ENCODE results near the gene MEF2D. TPM values are rescaled to one million over a fixed set of nuclear protein-coding genes. Genes with fewer than 3 reads are reported as not detected.

The MEF2D gene
- polyA plus RNA-seq, 1 donor (not counting 4 experiments of a cell fraction or from before 2014, with no cell fraction given) = 9.3 TPM

DNA sequence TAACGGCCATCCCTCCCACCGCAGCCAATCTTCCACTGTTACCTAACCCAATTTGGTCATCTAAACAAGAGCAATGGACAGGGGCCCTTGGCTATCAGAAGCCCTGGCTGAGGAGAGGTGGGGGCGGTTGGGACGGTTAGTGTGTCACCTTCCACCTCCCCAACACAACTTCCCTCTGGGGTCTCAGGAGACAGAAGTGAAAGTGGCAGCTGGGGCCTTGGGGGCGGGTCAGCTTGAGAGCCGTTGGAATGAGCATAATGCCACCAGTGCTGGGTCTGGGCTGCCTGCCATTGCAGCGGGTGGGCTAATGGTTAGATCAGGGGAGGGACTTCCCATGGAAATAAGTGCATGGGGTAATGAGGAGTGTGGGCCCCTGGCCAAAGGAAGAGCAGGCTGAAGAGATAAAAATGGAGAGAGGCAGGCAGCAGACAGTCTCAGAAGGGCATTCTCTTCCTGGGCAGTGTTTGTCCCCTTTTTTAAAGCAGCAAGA lies 7.9 kb downstream of the MEF2D start:
- H3K27me3 ChIP-seq (ENCODE audit: control insufficient read depth, extremely low read depth, insufficient read depth, low read length) = no peaks in the 10 kb centered on the region

DNA sequence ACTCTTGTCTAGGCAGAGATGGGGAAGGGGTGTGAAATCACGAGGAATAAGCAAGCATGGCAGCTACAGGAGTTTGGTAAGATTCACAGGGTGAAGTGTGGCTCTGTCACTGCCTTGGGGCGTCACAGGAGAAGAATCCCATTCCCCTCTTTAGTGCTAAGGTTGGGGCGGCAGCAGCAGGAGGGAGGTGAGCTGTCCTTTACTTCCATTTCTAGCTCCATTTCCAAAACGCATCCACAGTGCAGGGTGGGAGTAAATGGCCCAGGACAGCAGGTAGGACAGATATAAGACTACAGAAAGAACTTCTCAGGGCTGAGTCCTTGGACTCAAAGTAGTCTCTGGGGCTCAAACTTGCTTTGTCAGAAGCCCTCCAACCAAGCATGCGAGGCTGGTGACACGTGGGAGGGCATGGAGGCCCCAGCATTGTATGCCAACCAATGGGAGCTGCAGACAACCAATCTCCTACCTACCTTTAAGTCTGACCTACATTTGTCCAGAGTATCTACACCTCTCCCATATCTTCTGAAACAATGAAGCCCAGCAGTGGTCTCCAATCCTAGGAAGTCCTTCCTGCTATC lies 8.5 kb downstream of the MEF2D start:
- DNase-seq (ENCODE audit: low read depth, low spot score) (no peak), FAIRE-seq (no peak)
- H3K4me2 ChIP-seq (ENCODE audit: control insufficient read depth, extremely low read depth, insufficient read depth, low read depth, low read length) = no peak overlapping the region
- H3K79me2 ChIP-seq (ENCODE audit: control insufficient read depth, insufficient read depth, low read length) = peaks cover 97% of the 10 kb centered on the region
- no peaks in the 10 kb centered on the region for H3K27me3 ChIP-seq (ENCODE audit: control insufficient read depth, extremely low read depth, insufficient read depth, low read length)
- H3K9ac ChIP-seq (ENCODE audit: control insufficient read depth, extremely low read depth, insufficient read depth, low read length) = no peak overlapping the region
- no peak overlapping the region for H2AFZ ChIP-seq (ENCODE audit: control insufficient read depth, low read length)
- H4K20me1 ChIP-seq (ENCODE audit: control insufficient read depth, extremely low read depth, insufficient read depth, low read length) = peaks cover 52% of the 10 kb centered on the region
- no peak for TF ChIP-seq EZH2 (IDR thresholded peaks at IDR 0.05; ENCODE audit: low read length)
- TF ChIP-seq, protein P1, sequence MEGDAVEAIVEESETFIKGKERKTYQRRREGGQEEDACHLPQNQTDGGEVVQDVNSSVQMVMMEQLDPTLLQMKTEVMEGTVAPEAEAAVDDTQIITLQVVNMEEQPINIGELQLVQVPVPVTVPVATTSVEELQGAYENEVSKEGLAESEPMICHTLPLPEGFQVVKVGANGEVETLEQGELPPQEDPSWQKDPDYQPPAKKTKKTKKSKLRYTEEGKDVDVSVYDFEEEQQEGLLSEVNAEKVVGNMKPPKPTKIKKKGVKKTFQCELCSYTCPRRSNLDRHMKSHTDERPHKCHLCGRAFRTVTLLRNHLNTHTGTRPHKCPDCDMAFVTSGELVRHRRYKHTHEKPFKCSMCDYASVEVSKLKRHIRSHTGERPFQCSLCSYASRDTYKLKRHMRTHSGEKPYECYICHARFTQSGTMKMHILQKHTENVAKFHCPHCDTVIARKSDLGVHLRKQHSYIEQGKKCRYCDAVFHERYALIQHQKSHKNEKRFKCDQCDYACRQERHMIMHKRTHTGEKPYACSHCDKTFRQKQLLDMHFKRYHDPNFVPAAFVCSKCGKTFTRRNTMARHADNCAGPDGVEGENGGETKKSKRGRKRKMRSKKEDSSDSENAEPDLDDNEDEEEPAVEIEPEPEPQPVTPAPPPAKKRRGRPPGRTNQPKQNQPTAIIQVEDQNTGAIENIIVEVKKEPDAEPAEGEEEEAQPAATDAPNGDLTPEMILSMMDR (optimal IDR thresholded peaks at IDR 0.05 in 1 of 3, IDR thresholded peaks at IDR 0.05 in 1 of 3, conservative IDR thresholded peaks at IDR 0.05 in 1 of 3; ENCODE audit: extremely low read depth in 1 of 3, insufficient read depth in 2 of 3, low read length in 3 of 3) = no peak
- H3K4me1 ChIP-seq (ENCODE audit: control insufficient read depth, extremely low read depth, insufficient read depth, low read length) = peaks cover 37% of the 10 kb centered on the region
- H3K9me3 ChIP-seq (ENCODE audit: control insufficient read depth, low read depth, low read length) = no peaks in the 10 kb centered on the region
- H3K9me1 ChIP-seq (ENCODE audit: control insufficient read depth, extremely low read depth, insufficient read depth, low read length) = peaks cover 16% of the 10 kb centered on the region
- H3K4me3 ChIP-seq (ENCODE audit: control insufficient read depth in 2 of 3, extremely low read depth in 1 of 3, insufficient read depth in 2 of 3, low read depth in 1 of 3, low read length in 3 of 3) = no peak overlapping the region
- peaks cover 17 to 38% of the 10 kb centered on the region in 2 experiments for H3K36me3 ChIP-seq (ENCODE audit: control insufficient read depth in 2 of 2, extremely low read depth in 1 of 2, insufficient read depth in 2 of 2, low read length in 2 of 2)
- no peak overlapping the region for H3K27ac ChIP-seq (ENCODE audit: control insufficient read depth, insufficient read depth, low read length)
- dilution Hi-C loops (cut with MboI; ENCODE audit: extremely low pct_ligation_motif_present, low sequenced_read_pairs) = no loop called here

More for the DNA sequence above, 7.9 kb downstream of the MEF2D start:
- H3K4me2 ChIP-seq (ENCODE audit: control insufficient read depth, extremely low read depth, insufficient read depth, low read depth, low read length) = no peak overlapping the region
- H4K20me1 ChIP-seq (ENCODE audit: control insufficient read depth, extremely low read depth, insufficient read depth, low read length) = peaks cover 53% of the 10 kb centered on the region
- H3K4me3 ChIP-seq (ENCODE audit: control insufficient read depth in 2 of 3, extremely low read depth in 1 of 3, insufficient read depth in 2 of 3, low read depth in 1 of 3, low read length in 3 of 3) = no peak overlapping the region
- no peak for DNase-seq (ENCODE audit: low read depth, low spot score)
- TF ChIP-seq, protein P1 (optimal IDR thresholded peaks at IDR 0.05 in 1 of 3, IDR thresholded peaks at IDR 0.05 in 1 of 3, conservative IDR thresholded peaks at IDR 0.05 in 1 of 3; ENCODE audit: extremely low read depth in 1 of 3, insufficient read depth in 2 of 3, low read length in 3 of 3) = no peak
- no peak for TF ChIP-seq EZH2 (IDR thresholded peaks at IDR 0.05; ENCODE audit: low read length)
- peaks cover 19% of the 10 kb centered on the region for H3K9me1 ChIP-seq (ENCODE audit: control insufficient read depth, extremely low read depth, insufficient read depth, low read length)
- FAIRE-seq = no peak
- H3K9me3 ChIP-seq (ENCODE audit: control insufficient read depth, low read depth, low read length) = no peaks in the 10 kb centered on the region
- H3K27ac ChIP-seq (ENCODE audit: control insufficient read depth, insufficient read depth, low read length) = no peak overlapping the region
- no peak overlapping the region for H3K9ac ChIP-seq (ENCODE audit: control insufficient read depth, extremely low read depth, insufficient read depth, low read length)
- peaks cover 97% of the 10 kb centered on the region for H3K79me2 ChIP-seq (ENCODE audit: control insufficient read depth, insufficient read depth, low read length)
- H3K36me3 ChIP-seq (ENCODE audit: control insufficient read depth in 2 of 2, extremely low read depth in 1 of 2, insufficient read depth in 2 of 2, low read length in 2 of 2) = peaks cover 15 to 41% of the 10 kb centered on the region in 2 experiments
- dilution Hi-C loops (cut with MboI; ENCODE audit: extremely low pct_ligation_motif_present, low sequenced_read_pairs) = no loop called here
- H2AFZ ChIP-seq (ENCODE audit: control insufficient read depth, low read length) = no peak overlapping the region
- peaks cover 42% of the 10 kb centered on the region for H3K4me1 ChIP-seq (ENCODE audit: control insufficient read depth, extremely low read depth, insufficient read depth, low read length)

Data from keratinocyte (primary cell).